ENCODE measurements around the gene SLC6A11.

- TF ChIP-seq EHF (CRISPR knock-in tag; IDR thresholded peaks at IDR 0.05) (no peak), POLR2A (IDR thresholded peaks at IDR 0.05; ENCODE audit: low read length) (no peak), JUN (IDR thresholded peaks at IDR 0.05) (no peak), EP300 (IDR thresholded peaks at IDR 0.05) (no peak), MAX (IDR thresholded peaks at IDR 0.05) (no peak)
- TF ChIP-seq, protein P1, sequence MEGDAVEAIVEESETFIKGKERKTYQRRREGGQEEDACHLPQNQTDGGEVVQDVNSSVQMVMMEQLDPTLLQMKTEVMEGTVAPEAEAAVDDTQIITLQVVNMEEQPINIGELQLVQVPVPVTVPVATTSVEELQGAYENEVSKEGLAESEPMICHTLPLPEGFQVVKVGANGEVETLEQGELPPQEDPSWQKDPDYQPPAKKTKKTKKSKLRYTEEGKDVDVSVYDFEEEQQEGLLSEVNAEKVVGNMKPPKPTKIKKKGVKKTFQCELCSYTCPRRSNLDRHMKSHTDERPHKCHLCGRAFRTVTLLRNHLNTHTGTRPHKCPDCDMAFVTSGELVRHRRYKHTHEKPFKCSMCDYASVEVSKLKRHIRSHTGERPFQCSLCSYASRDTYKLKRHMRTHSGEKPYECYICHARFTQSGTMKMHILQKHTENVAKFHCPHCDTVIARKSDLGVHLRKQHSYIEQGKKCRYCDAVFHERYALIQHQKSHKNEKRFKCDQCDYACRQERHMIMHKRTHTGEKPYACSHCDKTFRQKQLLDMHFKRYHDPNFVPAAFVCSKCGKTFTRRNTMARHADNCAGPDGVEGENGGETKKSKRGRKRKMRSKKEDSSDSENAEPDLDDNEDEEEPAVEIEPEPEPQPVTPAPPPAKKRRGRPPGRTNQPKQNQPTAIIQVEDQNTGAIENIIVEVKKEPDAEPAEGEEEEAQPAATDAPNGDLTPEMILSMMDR (IDR thresholded peaks at IDR 0.05): no peak
Observed at GRCh38 chr3:10887015-10887414, 71.0 kb downstream of the SLC6A11 start.
